Large intestine (tissue), 3 donors: ENCODE results near the gene GAST. TPM values are rescaled to one million over a fixed set of nuclear protein-coding genes. Genes with fewer than 3 reads are reported as not detected.
A peak's percentile ranks its signal among the peaks of the same experiment; 100 is the strongest.

ENCODE experiments used
- DNase-seq, 2 donors: peaks; one replicate each; pipeline versions ENCODE4 v3.0.0 to v3.0.0-alpha.2; 2013
- H3K27ac ChIP-seq: one replicate; pipeline ENCODE4 v1.5.1; 2013; ENCODE audit warnings: low read length
- H3K27me3 ChIP-seq: 2 replicates; pipeline ENCODE4 v1.6.1; 2013; ENCODE audit warnings: low read length; ENCODE audit not compliant: control insufficient read depth, insufficient read depth
- H3K36me3 ChIP-seq: 2 replicates; pipeline ENCODE4 v1.6.1; 2013; ENCODE audit warnings: low read length; ENCODE audit not compliant: control insufficient read depth, insufficient read depth
- H3K4me1 ChIP-seq: one replicate; pipeline ENCODE4 v1.6.1; 2013; ENCODE audit warnings: low read length; ENCODE audit not compliant: control insufficient read depth, insufficient read depth
- H3K4me3 ChIP-seq: one replicate; pipeline ENCODE4 v1.5.1; 2013; ENCODE audit warnings: low read length
- H3K9me3 ChIP-seq: one replicate; pipeline ENCODE4 v1.6.1; 2013; ENCODE audit warnings: mild to moderate bottlenecking, low read depth, low read length, moderate library complexity; ENCODE audit not compliant: control insufficient read depth
- WGBS: methylation state at CpG from one replicate; pipeline ENCODE4 v1.1.5; 2013; ENCODE audit warnings: low lambda C conversion rate; ENCODE audit not compliant: insufficient coverage; 5-methylcytosine and 5-hydroxymethylcytosine counted together
- polyA plus RNA-seq: library from polyadenylated mRNA; unstranded; fragments of 120-200 nt; gene quantifications from one replicate; pipeline ENCODE4 v1.2.1, GENCODE V29; 2013

GAST gene
- polyA plus RNA-seq, 1 donor, result 0.28 TPM

DNA sequence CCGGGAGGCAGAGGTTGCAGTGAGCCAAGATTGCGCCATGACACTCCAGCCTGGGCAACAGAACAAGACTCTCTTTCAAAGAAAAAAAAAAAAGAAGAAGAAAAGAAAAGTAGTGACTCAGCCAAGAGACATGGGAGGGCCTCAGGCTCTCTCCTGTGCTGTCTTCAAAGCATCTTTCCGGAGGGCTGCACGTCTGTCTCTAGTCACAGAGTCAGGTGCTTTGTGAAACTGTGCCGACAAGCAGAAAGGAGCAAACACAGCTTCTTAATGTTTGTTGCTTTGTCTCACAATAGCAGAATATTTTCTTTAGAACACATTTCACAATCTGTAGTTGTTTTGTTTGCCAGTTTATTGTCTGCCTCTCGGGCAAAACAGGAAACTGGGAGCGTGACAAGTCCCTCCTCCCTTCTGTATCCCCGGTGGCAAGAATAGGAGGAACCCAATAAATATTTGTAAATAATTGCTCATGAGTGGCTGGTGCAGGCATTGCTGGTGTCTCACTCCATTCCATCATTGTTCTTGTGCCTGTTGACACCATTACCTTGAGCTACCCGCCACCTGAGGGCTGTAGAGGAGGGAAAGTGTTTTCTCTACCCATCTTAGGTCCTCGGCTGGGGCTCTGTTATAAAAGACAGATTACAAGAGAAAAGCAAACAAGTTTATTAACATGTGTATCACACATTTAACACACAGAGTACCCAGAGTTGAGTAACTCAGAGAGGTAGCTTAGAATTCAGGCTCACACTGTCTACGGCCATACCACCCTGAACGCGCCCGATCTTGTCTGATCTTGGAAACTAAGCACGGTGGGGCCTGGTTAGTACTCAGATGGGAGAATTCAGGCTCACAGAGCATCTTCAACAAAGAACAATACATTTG is 5.5 kb downstream of the GAST start:
- WGBS, result no CpG with 5 or more reads among the region's 15 CpGs
- peaks cover 4% of the 10 kb centered on the region for H3K27me3 ChIP-seq
- DNase-seq, result no peak
- H3K4me3 ChIP-seq, result no peak overlapping the region
- H3K36me3 ChIP-seq, result no peaks in the 10 kb centered on the region
- no peaks in the 10 kb centered on the region for H3K9me3 ChIP-seq
- no peaks in the 10 kb centered on the region for H3K4me1 ChIP-seq
- no peak overlapping the region for H3K27ac ChIP-seq

DNA sequence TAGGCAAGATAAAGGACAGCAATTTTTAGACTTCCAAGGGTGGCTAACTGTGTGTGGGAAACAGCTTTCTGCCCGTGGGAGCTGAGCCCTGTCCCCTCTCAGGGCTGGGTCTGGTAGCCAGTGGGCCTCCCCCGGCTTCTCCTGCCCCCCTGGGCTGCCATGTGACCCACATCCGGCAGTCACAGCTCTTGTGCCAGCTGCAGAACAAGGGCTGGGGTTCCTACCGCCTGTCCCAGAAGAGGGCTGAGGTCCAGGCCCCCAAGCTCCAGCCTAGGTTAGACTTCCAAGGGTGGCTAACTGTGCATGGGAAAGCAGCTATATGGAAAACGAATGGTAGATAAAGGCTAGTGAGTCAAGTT is 6.1 kb downstream of the GAST start:
- no CpG with 5 or more reads among the region's 5 CpGs for WGBS
- DNase-seq, result no peak
- no peaks in the 10 kb centered on the region for H3K36me3 ChIP-seq
- peaks cover 4% of the 10 kb centered on the region for H3K27me3 ChIP-seq
- no peak overlapping the region for H3K4me3 ChIP-seq
- no peak overlapping the region for H3K27ac ChIP-seq
- H3K9me3 ChIP-seq, result no peaks in the 10 kb centered on the region
- no peaks in the 10 kb centered on the region for H3K4me1 ChIP-seq

DNA sequence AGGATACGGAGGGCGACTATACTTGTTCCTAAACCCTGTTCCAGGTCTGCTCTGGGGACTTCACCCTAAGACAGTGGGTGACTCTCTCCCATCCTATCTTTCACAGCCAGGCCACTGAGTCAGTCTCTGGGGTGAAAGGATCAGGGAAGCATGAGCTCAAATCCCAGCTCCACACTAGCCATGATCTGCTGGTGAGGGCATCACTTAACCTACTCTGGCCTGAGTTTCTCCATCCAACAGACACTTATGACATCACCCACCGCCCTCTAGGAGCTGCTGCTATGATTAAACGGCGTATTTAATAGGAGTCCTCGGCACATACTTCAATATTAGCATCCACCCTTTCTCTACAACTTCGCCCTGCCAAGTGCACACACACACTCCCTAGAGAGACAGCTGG is 10.1 kb downstream of the GAST start:
- WGBS, result no CpG with 5 or more reads among the region's 7 CpGs
- no peak for DNase-seq
- no peaks in the 10 kb centered on the region for H3K36me3 ChIP-seq
- H3K4me1 ChIP-seq, result no peaks in the 10 kb centered on the region
- H3K4me3 ChIP-seq, result no peak overlapping the region
- H3K27ac ChIP-seq, result no peak overlapping the region
- H3K9me3 ChIP-seq, result no peaks in the 10 kb centered on the region
- H3K27me3 ChIP-seq, result peaks cover 4% of the 10 kb centered on the region

DNA sequence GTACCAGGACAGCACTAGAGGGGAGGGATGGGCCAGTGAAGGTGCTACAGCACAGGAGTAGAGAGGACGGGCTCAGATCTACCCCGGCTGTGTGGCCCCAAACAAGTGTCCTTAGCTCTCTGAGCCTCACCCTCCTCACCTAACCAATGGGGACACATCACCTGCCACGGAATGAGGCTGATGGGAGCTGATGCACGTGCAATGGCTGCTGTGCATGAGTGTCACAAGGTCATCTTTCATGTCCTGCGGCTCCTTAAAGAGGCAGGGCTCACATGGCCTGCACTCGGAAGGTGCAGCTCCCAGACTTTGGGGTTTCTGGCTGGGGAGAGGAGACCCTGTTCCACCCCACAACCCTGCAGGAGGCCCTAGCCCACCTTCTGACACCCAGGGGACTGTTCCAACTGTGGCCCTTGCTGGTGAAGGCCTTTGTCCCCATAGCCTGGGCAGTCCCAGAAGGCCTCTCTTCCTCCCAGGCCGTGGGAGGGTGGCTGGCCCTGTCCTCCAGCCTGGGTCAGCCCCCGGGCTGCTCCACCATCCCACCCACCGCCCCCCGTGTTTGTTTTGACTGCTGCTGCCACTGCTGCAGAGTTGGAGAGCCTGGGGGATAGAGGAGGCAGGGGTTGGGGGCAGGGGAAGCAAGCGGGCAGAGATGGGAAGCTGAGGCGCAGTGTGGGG is 11.8 kb downstream of the GAST start:
- no peaks in the 10 kb centered on the region for H3K36me3 ChIP-seq
- no peak overlapping the region for H3K4me3 ChIP-seq
- no peaks in the 10 kb centered on the region for H3K9me3 ChIP-seq
- no peaks in the 10 kb centered on the region for H3K27me3 ChIP-seq
- H3K4me1 ChIP-seq, result no peaks in the 10 kb centered on the region
- no CpG with 5 or more reads among the region's 12 CpGs for WGBS
- DNase-seq, result no peak
- no peak overlapping the region for H3K27ac ChIP-seq

DNA sequence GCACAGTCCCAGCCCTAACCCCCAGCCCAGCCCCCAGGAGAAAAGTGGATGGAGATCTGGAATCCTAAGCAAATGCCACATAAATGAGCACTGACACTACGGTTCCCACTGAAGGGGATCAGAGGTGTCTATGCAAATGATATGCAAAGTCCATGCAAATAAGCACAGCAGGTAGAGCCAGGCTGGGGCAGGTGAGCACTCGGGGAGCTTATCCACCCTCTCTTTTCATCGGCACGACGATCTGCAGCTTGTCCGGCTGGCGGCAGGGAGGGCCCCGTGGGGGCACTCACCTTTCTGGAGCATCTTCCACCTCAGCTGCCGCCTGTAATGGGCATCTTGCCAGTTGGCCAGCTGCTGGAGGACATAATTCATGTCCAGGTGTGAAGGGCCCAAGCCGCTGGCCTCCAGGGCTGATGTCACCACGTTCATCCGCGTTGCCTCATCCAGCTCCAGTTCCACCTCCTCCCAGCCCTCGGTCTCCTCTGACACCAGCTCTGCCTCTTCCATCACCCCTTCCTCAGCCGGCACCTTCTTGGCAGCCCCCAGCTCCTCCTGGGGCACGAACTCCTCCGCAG is 12.4 kb downstream of the GAST start:
- no CpG with 5 or more reads among the region's 17 CpGs for WGBS
- H3K9me3 ChIP-seq, result no peaks in the 10 kb centered on the region
- H3K4me1 ChIP-seq, result no peaks in the 10 kb centered on the region
- H3K27ac ChIP-seq, result no peak overlapping the region
- no peak for DNase-seq
- H3K36me3 ChIP-seq, result no peaks in the 10 kb centered on the region
- no peaks in the 10 kb centered on the region for H3K27me3 ChIP-seq
- H3K4me3 ChIP-seq, result no peak overlapping the region

DNA sequence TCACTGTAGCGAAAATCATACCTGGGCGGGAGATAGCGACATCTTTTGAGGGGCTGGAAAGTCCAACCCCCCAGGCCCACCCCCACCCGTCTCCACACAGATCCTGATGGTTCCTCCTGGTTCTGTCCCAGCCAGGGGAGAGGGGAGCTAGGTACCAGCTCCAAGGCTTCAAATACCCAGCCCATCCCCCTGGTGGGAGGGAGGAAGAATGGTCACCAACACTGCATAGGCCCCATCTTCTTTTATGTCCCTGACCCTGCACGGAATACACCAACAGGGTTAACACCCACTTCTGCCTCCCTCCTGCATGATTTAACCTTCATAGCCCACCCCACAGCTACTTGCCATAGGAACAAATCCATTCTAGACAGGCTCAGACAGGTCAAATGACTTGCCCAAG is 13.0 kb downstream of the GAST start:
- WGBS, result no CpG with 5 or more reads among the region's 5 CpGs
- Histone ChIP-seq H3K27ac (no peak overlapping the region), H3K4me3 (no peak overlapping the region), H3K36me3 (no peaks in the 10 kb centered on the region), H3K4me1 (no peaks in the 10 kb centered on the region), H3K27me3 (peaks cover under 1% of the 10 kb centered on the region), H3K9me3 (no peaks in the 10 kb centered on the region)
- no peak for DNase-seq

DNA sequence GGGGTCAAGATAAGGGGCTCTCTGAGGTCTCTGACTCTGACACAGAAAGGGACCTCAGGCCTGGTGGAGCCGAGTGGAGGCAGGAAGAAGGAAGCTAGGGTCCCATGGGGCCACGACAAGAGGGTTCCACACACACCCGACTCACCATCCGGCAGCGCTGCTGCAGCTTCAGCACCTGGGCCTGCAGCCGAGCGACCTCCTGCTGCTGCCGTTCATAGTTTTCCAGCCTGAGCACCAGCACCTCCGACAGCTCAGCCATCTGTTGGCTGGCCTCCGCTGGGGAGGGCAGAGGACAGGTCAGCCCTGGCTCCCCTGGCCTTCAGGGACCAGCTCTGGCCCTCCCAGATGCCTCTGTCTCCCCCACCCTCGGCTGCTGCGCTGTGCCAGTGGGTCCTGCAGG is 15.9 kb downstream of the GAST start:
- no CpG with 5 or more reads among the region's 12 CpGs for WGBS
- Histone ChIP-seq H3K27me3 (peaks cover 29% of the 10 kb centered on the region), H3K4me1 (no peaks in the 10 kb centered on the region), H3K36me3 (no peaks in the 10 kb centered on the region), H3K27ac (no peak overlapping the region), H3K9me3 (no peaks in the 10 kb centered on the region), H3K4me3 (no peak overlapping the region)
- no peak for DNase-seq

DNA sequence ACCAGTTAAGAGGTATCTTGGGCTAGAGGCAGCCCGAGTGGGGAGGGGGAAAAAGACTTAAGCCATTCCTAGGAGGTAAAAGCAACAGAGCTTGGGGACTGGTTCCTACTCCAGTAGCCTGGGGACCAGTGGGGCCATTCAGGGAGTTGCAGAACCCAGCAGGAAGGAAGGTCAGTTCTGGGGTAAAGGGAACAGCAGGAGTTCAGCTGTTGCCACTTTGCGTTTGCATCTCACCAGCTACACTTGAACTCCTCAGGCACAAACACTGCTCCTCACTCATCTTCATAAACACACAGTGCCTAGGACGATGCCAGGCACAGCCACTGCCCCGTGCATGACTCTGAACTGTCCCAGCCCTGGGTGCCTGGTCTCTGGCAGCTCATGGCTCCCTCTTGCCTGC is 18.3 kb downstream of the GAST start:
- no peak overlapping the region for H3K27ac ChIP-seq
- WGBS, result 0% methylated on average over 1 of the region's 4 CpGs
- H3K27me3 ChIP-seq, result peaks cover 53% of the 10 kb centered on the region

DNA sequence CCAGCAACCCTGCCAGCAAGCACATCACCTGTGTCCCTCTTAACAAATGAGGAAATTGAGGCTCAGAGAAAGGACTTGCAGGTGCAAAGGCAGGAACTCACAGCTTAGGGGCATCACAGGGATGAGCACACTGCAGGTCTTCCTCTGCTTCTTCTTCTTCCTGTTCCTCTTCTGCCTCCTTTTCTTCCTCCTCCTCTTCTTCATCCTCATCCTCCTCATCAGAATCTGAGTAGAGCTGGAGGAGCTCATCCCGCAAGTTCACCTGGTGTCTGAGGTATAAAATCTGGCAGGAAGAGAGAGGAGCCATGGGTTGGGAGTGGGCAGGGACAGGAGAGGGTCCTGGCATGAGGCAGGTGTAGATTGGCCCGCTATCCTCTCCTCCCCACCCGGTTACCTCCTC is 19.7 kb downstream of the GAST start:
- Histone ChIP-seq H3K4me3 (no peak overlapping the region), H3K27me3 (peaks cover 66% of the 10 kb centered on the region), H3K36me3 (no peaks in the 10 kb centered on the region), H3K27ac (no peak overlapping the region), H3K9me3 (peaks cover 13% of the 10 kb centered on the region), H3K4me1 (peaks cover 5% of the 10 kb centered on the region)
- DNase-seq, result no peak
- no CpG with 5 or more reads among the region's 3 CpGs for WGBS

More for the DNA sequence above, 18.3 kb downstream of the GAST start:
- peaks cover 5% of the 10 kb centered on the region for H3K4me1 ChIP-seq
- H3K4me3 ChIP-seq, result no peak overlapping the region
- no peaks in the 10 kb centered on the region for H3K36me3 ChIP-seq
- no peak for DNase-seq
- H3K9me3 ChIP-seq, result peaks cover 13% of the 10 kb centered on the region

DNA sequence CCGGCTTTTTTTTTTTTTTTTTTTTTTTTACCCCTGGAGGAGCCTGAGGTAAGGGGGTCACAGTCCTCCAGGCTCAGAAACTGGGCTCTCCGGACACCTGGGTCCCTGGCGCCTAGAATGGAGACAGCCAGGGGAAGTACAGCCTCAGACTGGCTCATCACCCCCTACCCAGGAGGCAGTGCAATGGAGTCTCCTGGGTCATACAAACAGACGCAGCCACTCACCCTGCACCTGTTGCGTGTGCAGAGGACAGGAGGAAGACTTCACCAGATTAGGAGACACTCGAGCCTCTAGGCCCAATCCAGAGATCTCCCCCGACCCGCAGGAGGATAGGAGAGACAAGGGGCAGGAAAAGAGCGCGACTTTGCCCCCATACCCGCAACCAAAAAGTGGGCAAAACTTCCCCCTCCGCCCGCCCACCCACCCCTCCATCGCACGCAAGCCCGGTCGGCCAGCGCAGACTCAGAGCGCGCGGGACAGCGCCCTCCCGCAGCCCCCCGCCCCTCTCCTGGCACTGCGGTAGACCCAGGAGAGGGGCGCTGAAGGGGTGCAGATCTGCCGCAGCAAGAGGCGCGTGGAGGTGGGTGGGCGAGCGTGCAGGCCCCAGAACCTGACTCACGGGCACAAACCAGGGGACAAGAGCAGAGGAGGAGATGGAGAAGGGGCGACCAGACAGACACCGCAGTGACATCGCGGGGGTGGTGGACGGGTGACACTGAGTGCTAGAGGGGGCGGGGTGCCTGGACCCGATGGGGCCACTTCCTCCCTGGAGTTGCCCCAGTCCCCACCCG is 21.4 kb downstream of the GAST start:
- peaks cover 10% of the 10 kb centered on the region for H3K4me1 ChIP-seq

More for the DNA sequence above, 21.4 kb downstream of the GAST start:
- Histone ChIP-seq H3K9me3 (peaks cover 13% of the 10 kb centered on the region), H3K27me3 (peaks cover 76% of the 10 kb centered on the region), H3K27ac (no peak overlapping the region), H3K36me3 (no peaks in the 10 kb centered on the region), H3K4me3 (peak overlapping the region; percentile 18)
- no peak for DNase-seq
- no CpG with 5 or more reads among the region's 40 CpGs for WGBS
